Subcutaneous abdominal adipose tissue (tissue), 5 donors: Measurements from ENCODE around the gene TENT4A.
A peak's percentile ranks its signal among the peaks of the same experiment; 100 is the strongest.

Experiments used
- H3K27ac ChIP-seq: one replicate; pipeline ENCODE4 v1.7.0; 2013; ENCODE audit warnings: low read depth, mild to moderate bottlenecking, inconsistent platforms, low read length, moderate library complexity
- H3K27me3 ChIP-seq, 5 donors: one replicate each; pipeline ENCODE4 v1.7.0; 2013; ENCODE audit warnings: low read length in 5 of 5, inconsistent platforms in 1 of 5; ENCODE audit not compliant: control insufficient read depth in 5 of 5, insufficient read depth in 4 of 5
- H3K36me3 ChIP-seq, 5 donors: one replicate each; pipeline ENCODE4 v1.7.0; 2013; ENCODE audit warnings: low read length in 5 of 5; ENCODE audit not compliant: control insufficient read depth in 5 of 5, insufficient read depth in 5 of 5
- H3K4me1 ChIP-seq, 5 donors: one replicate each; pipeline ENCODE4 v1.7.0; 2013; ENCODE audit warnings: low read length in 5 of 5, mild to moderate bottlenecking in 3 of 5, moderate library complexity in 1 of 5; ENCODE audit not compliant: control insufficient read depth in 5 of 5, insufficient read depth in 5 of 5
- H3K4me3 ChIP-seq, 5 donors: one replicate each; pipeline ENCODE4 v1.7.0; 2013; ENCODE audit warnings: low read length in 5 of 5, low read depth in 1 of 5
- H3K9ac ChIP-seq, 5 donors: one replicate each; pipeline ENCODE4 v1.7.0; 2013; ENCODE audit warnings: low read length in 5 of 5, mild to moderate bottlenecking in 4 of 5, moderate library complexity in 3 of 5
- H3K9me3 ChIP-seq, 5 donors: one replicate each; pipeline ENCODE4 v1.7.0; 2013; ENCODE audit warnings: low read length in 5 of 5; ENCODE audit not compliant: control insufficient read depth in 5 of 5
- donor health status: healthy.
- donor health status: healthy.
- donor health status: healthy.
- donor health status: healthy.
- donor health status: healthy.

TENT4A gene

GRCh38 chr5:6715758-6716628 is 2.8 kb downstream of the TENT4A start:
- H3K27ac ChIP-seq: peak overlapping the region; percentile 42

GRCh38 chr5:6716629-6717149 is 3.5 kb downstream of the TENT4A start:
- Histone ChIP-seq H3K9ac (peak overlapping the region in 4 of 5 donors; percentile 21 to 71 (median 60)), H3K27me3 (no peaks in the 10 kb centered on the region), H3K4me1 (peaks cover 35 to 79% (median 76%) of the 10 kb centered on the region in 5 donors), H3K9me3 (no peaks in the 10 kb centered on the region), H3K27ac (peak overlapping the region; percentile 42), H3K4me3 (peak overlapping the region; percentile 61 to 81 (median 67)), H3K36me3 (peaks cover 0 to 7% (median 0%) of the 10 kb centered on the region in 5 donors)

More at GRCh38 chr5:6715758-6716628, 2.8 kb downstream of the TENT4A start:
- H3K9me3 ChIP-seq: no peaks in the 10 kb centered on the region
- H3K9ac ChIP-seq: peak overlapping the region; percentile 48 to 71 (median 62)
- no peaks in the 10 kb centered on the region for H3K27me3 ChIP-seq
- peak overlapping the region; percentile 61 to 81 (median 67) for H3K4me3 ChIP-seq
- peaks cover 34 to 74% (median 70%) of the 10 kb centered on the region in 5 donors for H3K4me1 ChIP-seq
- H3K36me3 ChIP-seq: peaks cover 0 to 7% (median 0%) of the 10 kb centered on the region in 5 donors

- no peaks in the 10 kb centered on the region for H3K9me3 ChIP-seq
- H3K4me1 ChIP-seq: peaks cover 36 to 79% (median 76%) of the 10 kb centered on the region in 5 donors
- H3K27ac ChIP-seq: peak overlapping the region; percentile 42
- H3K36me3 ChIP-seq: peaks cover 0 to 7% (median 0%) of the 10 kb centered on the region in 5 donors
- H3K27me3 ChIP-seq: no peaks in the 10 kb centered on the region
- H3K9ac ChIP-seq: peak overlapping the region in 2 of 5 donors; percentile 58 to 71
- H3K4me3 ChIP-seq: peak overlapping the region in 4 of 5 donors; percentile 66 to 81 (median 74)
Measured at GRCh38 chr5:6717247-6717646, 4.0 kb downstream of the TENT4A start.

- no peaks in the 10 kb centered on the region for H3K27me3 ChIP-seq
- H3K36me3 ChIP-seq: peaks cover 0 to 7% (median 0%) of the 10 kb centered on the region in 5 donors
- H3K27ac ChIP-seq: peak overlapping the region; percentile 42
- peak overlapping the region in 4 of 5 donors; percentile 20 to 80 (median 46) for H3K4me3 ChIP-seq
- no peaks in the 10 kb centered on the region for H3K9me3 ChIP-seq
- H3K4me1 ChIP-seq: peaks cover 39 to 80% (median 79%) of the 10 kb centered on the region in 5 donors
- peak overlapping the region in 1 of 5 donors; percentile 48 for H3K9ac ChIP-seq
Measured at GRCh38 chr5:6717687-6718086, 4.5 kb downstream of the TENT4A start.

- H3K4me3 ChIP-seq: peak overlapping the region in 2 of 5 donors; percentile 33 to 80
- H3K9ac ChIP-seq: peak overlapping the region in 1 of 5 donors; percentile 12
- peaks cover 39 to 86% (median 83%) of the 10 kb centered on the region in 5 donors for H3K4me1 ChIP-seq
- H3K27me3 ChIP-seq: no peaks in the 10 kb centered on the region
- peak overlapping the region; percentile 72 for H3K27ac ChIP-seq
- peaks cover 0 to 7% (median 0%) of the 10 kb centered on the region in 5 donors for H3K36me3 ChIP-seq
- no peaks in the 10 kb centered on the region for H3K9me3 ChIP-seq
Measured at GRCh38 chr5:6718161-6718681, 5.0 kb downstream of the TENT4A start.

GRCh38 chr5:6718718-6719117 is 5.5 kb downstream of the TENT4A start:
- Histone ChIP-seq H3K4me3 (peak overlapping the region in 1 of 5 donors; percentile 18), H3K9me3 (no peaks in the 10 kb centered on the region), H3K36me3 (peaks cover 0 to 7% (median 0%) of the 10 kb centered on the region in 5 donors), H3K4me1 (peaks cover 39 to 91% (median 88%) of the 10 kb centered on the region in 5 donors), H3K27ac (peak overlapping the region; percentile 72), H3K27me3 (no peaks in the 10 kb centered on the region), H3K9ac (peak overlapping the region in 1 of 5 donors; percentile 12)

GRCh38 chr5:6719417-6719816 is 6.2 kb downstream of the TENT4A start:
- H3K4me3 ChIP-seq: no peak overlapping the region
- H3K9me3 ChIP-seq: no peaks in the 10 kb centered on the region
- H3K27me3 ChIP-seq: no peaks in the 10 kb centered on the region
- peaks cover 39 to 96% (median 95%) of the 10 kb centered on the region in 5 donors for H3K4me1 ChIP-seq
- peak overlapping the region in 1 of 5 donors; percentile 14 for H3K9ac ChIP-seq
- H3K27ac ChIP-seq: peak overlapping the region; percentile 72
- H3K36me3 ChIP-seq: peaks cover 0 to 7% (median 0%) of the 10 kb centered on the region in 5 donors

GRCh38 chr5:6719896-6720560 is 6.8 kb downstream of the TENT4A start:
- H3K4me1 ChIP-seq: peaks cover 39 to 97% (median 96%) of the 10 kb centered on the region in 5 donors
- H3K9me3 ChIP-seq: no peaks in the 10 kb centered on the region
- H3K4me3 ChIP-seq: peak overlapping the region in 3 of 5 donors; percentile 22 to 35 (median 25)
- peak overlapping the region; percentile 72 for H3K27ac ChIP-seq
- peak overlapping the region in 1 of 5 donors; percentile 11 for H3K9ac ChIP-seq
- no peaks in the 10 kb centered on the region for H3K27me3 ChIP-seq
- peaks cover 0 to 7% (median 0%) of the 10 kb centered on the region in 5 donors for H3K36me3 ChIP-seq

GRCh38 chr5:6720561-6720921 is 7.3 kb downstream of the TENT4A start:
- H3K36me3 ChIP-seq: peaks cover 0 to 7% (median 0%) of the 10 kb centered on the region in 5 donors
- no peak overlapping the region for H3K9ac ChIP-seq
- peaks cover 36 to 92% (median 91%) of the 10 kb centered on the region in 5 donors for H3K4me1 ChIP-seq
- no peaks in the 10 kb centered on the region for H3K9me3 ChIP-seq
- H3K4me3 ChIP-seq: peak overlapping the region in 2 of 5 donors; percentile 22 to 35
- peak overlapping the region; percentile 88 for H3K27ac ChIP-seq
- no peaks in the 10 kb centered on the region for H3K27me3 ChIP-seq
